ENCODE data around the gene CENPP.

GRCh38 chr9:92422611-92423338 lies 97.0 kb downstream of the CENPP start:
- TF ChIP-seq CTCF (IDR thresholded peaks at IDR 0.05): no peak
- no peak for TF ChIP-seq POLR2A (IDR thresholded peaks at IDR 0.05)
